H9 (cell line): ENCODE results near the gene MMRN1. TPM values are rescaled to one million over a fixed set of nuclear protein-coding genes. Genes with fewer than 3 reads are reported as not detected.

ENCODE experiments used
- DNase-seq: peaks from one replicate; pipeline ENCODE4 v3.0.0-alpha.2; 2017
- H2AFZ ChIP-seq: one replicate; pipeline ENCODE4 v1.6.1; 2013; ENCODE audit warnings: mild to moderate bottlenecking, low read length, control low read depth, moderate library complexity
- H2AK5ac ChIP-seq: 2 replicates; pipeline ENCODE4 v1.6.1; 2013; ENCODE audit warnings: low read length, control low read depth, mixed read lengths; ENCODE audit not compliant: insufficient read length
- H2BK120ac ChIP-seq: one replicate; pipeline ENCODE4 v1.6.1; 2013; ENCODE audit warnings: low read depth, mild to moderate bottlenecking, low read length, control low read depth, inconsistent platforms; ENCODE audit not compliant: poor library complexity, severe bottlenecking
- H2BK12ac ChIP-seq: 2 replicates; pipeline ENCODE4 v1.6.1; 2013; ENCODE audit warnings: low read length, control low read depth, mixed read lengths, low read depth; ENCODE audit not compliant: insufficient read length
- H2BK15ac ChIP-seq: 2 replicates; pipeline ENCODE4 v1.6.1; 2013; ENCODE audit warnings: low read depth, low read length, control low read depth
- H2BK20ac ChIP-seq: one replicate; pipeline ENCODE4 v1.6.1; 2013; ENCODE audit warnings: low read depth, mild to moderate bottlenecking, low read length, control low read depth, inconsistent platforms; ENCODE audit not compliant: poor library complexity, severe bottlenecking
- H2BK5ac ChIP-seq: 2 replicates; pipeline ENCODE4 v1.6.1; 2013; ENCODE audit warnings: low read length, control low read depth, mixed read lengths; ENCODE audit not compliant: insufficient read length
- H3K14ac ChIP-seq: 2 replicates; pipeline ENCODE4 v1.6.1; 2013; ENCODE audit warnings: low read length, control low read depth; ENCODE audit not compliant: insufficient read depth
- H3K18ac ChIP-seq: 2 replicates; pipeline ENCODE4 v1.6.1; 2013; ENCODE audit warnings: low read depth, mild to moderate bottlenecking, mixed read lengths, low read length, control low read depth; ENCODE audit not compliant: insufficient read length
- H3K23ac ChIP-seq: 2 replicates; pipeline ENCODE4 v1.6.1; 2013; ENCODE audit warnings: low read length, control low read depth, mixed read lengths, low read depth; ENCODE audit not compliant: insufficient read length
- H3K23me2 ChIP-seq: 2 replicates; pipeline ENCODE4 v1.6.1; 2013; ENCODE audit warnings: low read depth, mild to moderate bottlenecking, mixed read lengths, low read length, control low read depth; ENCODE audit not compliant: insufficient read length, poor library complexity, severe bottlenecking
- H3K27ac ChIP-seq: 2 replicates; pipeline ENCODE4 v1.5.1; 2013; ENCODE audit warnings: low read length, control low read depth, mixed read lengths, low read depth; ENCODE audit not compliant: insufficient read length
- H3K27me3 ChIP-seq: 2 replicates; pipeline ENCODE4 v1.6.1; 2013; ENCODE audit warnings: low read length, control low read depth, inconsistent platforms; ENCODE audit not compliant: insufficient read depth
- H3K4ac ChIP-seq: 2 replicates; pipeline ENCODE4 v1.6.1; 2013; ENCODE audit warnings: low read depth, mild to moderate bottlenecking, control low read depth, inconsistent platforms, low read length, moderate library complexity
- H3K4me1 ChIP-seq: 2 replicates; pipeline ENCODE4 v1.6.1; 2013; ENCODE audit warnings: low read length, control low read depth, inconsistent platforms; ENCODE audit not compliant: insufficient read depth
- H3K4me2 ChIP-seq: 2 replicates; pipeline ENCODE4 v1.6.1; 2013; ENCODE audit warnings: low read length, control low read depth, mixed read lengths; ENCODE audit not compliant: insufficient read length, insufficient read depth
- H3K56ac ChIP-seq: 2 replicates; pipeline ENCODE4 v1.6.1; 2013; ENCODE audit warnings: low read depth, mild to moderate bottlenecking, mixed read lengths, low read length, control low read depth; ENCODE audit not compliant: insufficient read length
- H3K79me1 ChIP-seq: 2 replicates; pipeline ENCODE4 v1.6.1; 2013; ENCODE audit warnings: low read depth, mild to moderate bottlenecking, moderate library complexity, low read length, control low read depth, inconsistent platforms; ENCODE audit not compliant: insufficient read depth, poor library complexity, severe bottlenecking
- H3K79me2 ChIP-seq: 2 replicates; pipeline ENCODE4 v1.6.1; 2013; ENCODE audit warnings: low read length, control low read depth, inconsistent platforms; ENCODE audit not compliant: insufficient read depth
- H3K9ac ChIP-seq: 2 replicates; pipeline ENCODE4 v1.6.1; 2013; ENCODE audit warnings: low read length, control low read depth, mixed read lengths; ENCODE audit not compliant: insufficient read length; ENCODE audit errors: extremely low read depth
- H3K9me3 ChIP-seq: one replicate; pipeline ENCODE4 v1.6.1; 2013; ENCODE audit warnings: low read depth, low read length, inconsistent platforms; ENCODE audit not compliant: control insufficient read depth
- H3T11ph ChIP-seq: one replicate; pipeline ENCODE4 v1.6.1; 2013; ENCODE audit warnings: mild to moderate bottlenecking, low read length, control low read depth, inconsistent platforms
- H4K20me1 ChIP-seq: one replicate; pipeline ENCODE4 v1.6.1; 2013; ENCODE audit not compliant: control insufficient read depth, insufficient read length, insufficient read depth
- H4K5ac ChIP-seq: 2 replicates; pipeline ENCODE4 v1.6.1; 2013; ENCODE audit warnings: low read depth, mild to moderate bottlenecking, mixed read lengths, low read length, control low read depth; ENCODE audit not compliant: insufficient read length
- H4K8ac ChIP-seq: replicated peaks from 2 replicates; pipeline ENCODE4 v1.6.1; 2013; ENCODE audit warnings: low read length, control low read depth, mixed read lengths, low read depth; ENCODE audit not compliant: insufficient read length
- H4K91ac ChIP-seq: 2 replicates; pipeline ENCODE4 v1.6.1; 2013; ENCODE audit warnings: low read depth, mild to moderate bottlenecking, moderate library complexity, mixed read lengths, low read length, control low read depth; ENCODE audit not compliant: insufficient read length
- H3K27ac Mint-ChIP-seq, 3 experiments: 2 replicates in 2 of 3; 3 replicates in 1 of 3; pipeline ENCODE4 v1.8.0; 2020 to 2021; ENCODE audit warnings: mixed read lengths in 3 of 3, mild to moderate bottlenecking in 1 of 3, moderate library complexity in 1 of 3
- H3K27me3 Mint-ChIP-seq: 2 replicates; pipeline ENCODE4 v1.8.0; 2021; ENCODE audit warnings: low read depth, mild to moderate bottlenecking, moderate library complexity, mixed read lengths
- H3K36me3 Mint-ChIP-seq, 3 experiments: 2 replicates in 2 of 3; 3 replicates in 1 of 3; pipeline ENCODE4 v1.8.0; 2020 to 2021; ENCODE audit warnings: low read depth in 3 of 3, mixed read lengths in 3 of 3; ENCODE audit not compliant: insufficient read depth in 1 of 3
- H3K4me1 Mint-ChIP-seq, 2 experiments: 2 replicates each; pipeline ENCODE4 v1.8.0; 2020; ENCODE audit warnings: mixed read lengths in 2 of 2
- H3K4me3 Mint-ChIP-seq, 2 experiments: 2 replicates in 1 of 2; 3 replicates in 1 of 2; pipeline ENCODE4 v1.8.0; 2020 to 2021; ENCODE audit warnings: mild to moderate bottlenecking in 2 of 2, mixed read lengths in 2 of 2, moderate library complexity in 1 of 2
- H3K9me3 Mint-ChIP-seq, 2 experiments: 2 replicates in 1 of 2; 3 replicates in 1 of 2; pipeline ENCODE4 v1.8.0; 2020; ENCODE audit warnings: mild to moderate bottlenecking in 2 of 2, mixed read lengths in 2 of 2, moderate library complexity in 1 of 2
- WGBS: extraction: QIAGEN DNeasy Blood & Tissue Kit; methylation state at CpG from one replicate; pipeline ENCODE4 v1.1.7; 2013; ENCODE audit warnings: missing lambda C conversion rate, low lambda C conversion rate, mixed read lengths; ENCODE audit not compliant: insufficient read length; ENCODE audit errors: extremely low coverage; 5-methylcytosine and 5-hydroxymethylcytosine counted together
- total RNA-seq: library from RNA; stranded (reverse); gene quantifications from 2 replicates; pipeline ENCODE4 v1.2.1, GENCODE V29; 2021
- TF ChIP-seq, protein P1 (sequence below): fragments of 200-600 bp; sonication (generic); conservative IDR thresholded peaks from 3 replicates; pipeline ENCODE4 v1.8.0; 2021; ENCODE audit warnings: antibody characterized with exemption, mild to moderate bottlenecking

The MMRN1 gene
- total RNA-seq, 1 experiment from 2014 or later, result not detected

DNA sequence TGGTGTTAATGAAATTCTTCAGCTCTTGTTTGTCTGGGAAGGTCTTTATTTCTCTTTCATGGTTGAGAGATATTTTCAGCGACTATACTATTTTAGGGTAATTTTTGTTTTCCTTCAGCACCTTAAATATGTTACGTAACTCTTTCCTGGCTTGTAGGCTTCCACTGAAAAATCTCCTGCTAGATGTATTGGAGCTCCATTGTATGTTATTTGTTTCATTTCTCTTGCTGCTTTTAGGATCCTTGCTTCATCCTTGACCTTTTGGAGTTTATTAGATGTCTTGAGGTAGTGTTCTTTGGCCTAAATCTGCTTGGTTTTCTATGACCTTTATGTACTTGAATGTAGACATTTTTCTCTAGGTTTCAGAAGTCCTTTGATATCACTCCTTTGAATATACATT lies 93.6 kb downstream of the MMRN1 start:
- Histone ChIP-seq H3K27ac (no peak overlapping the region), H4K91ac (no peak overlapping the region), H3K9ac (no peak overlapping the region), H3K56ac (no peak overlapping the region), H2BK15ac (no peak overlapping the region), H2BK5ac (no peak overlapping the region), H2AK5ac (no peak overlapping the region), H2AFZ (no peak overlapping the region), H3K23ac (no peak overlapping the region), H4K20me1 (no peaks in the 10 kb centered on the region), H3K4ac (no peak overlapping the region), H3K14ac (no peak overlapping the region), H3K9me3 (no peaks in the 10 kb centered on the region), H3T11ph (no peak overlapping the region), H3K18ac (no peak overlapping the region), H4K5ac (no peak overlapping the region), H2BK20ac (no peak overlapping the region), H3K23me2 (no peaks in the 10 kb centered on the region), H2BK120ac (no peak overlapping the region), H3K4me2 (no peak overlapping the region), H2BK12ac (no peak overlapping the region), H3K79me2 (no peaks in the 10 kb centered on the region), H4K8ac (no peak overlapping the region), H3K27me3 (no peaks in the 10 kb centered on the region), H3K4me1 (no peaks in the 10 kb centered on the region), H3K79me1 (no peaks in the 10 kb centered on the region)
- H3K36me3 Mint-ChIP-seq, result peaks cover 0 to 11% (median 2%) of the 10 kb centered on the region in 3 experiments; a peak in 3 of 7 replicates
- H3K9me3 Mint-ChIP-seq, result peaks cover 4 to 10% of the 10 kb centered on the region in 2 experiments; a peak in 3 of 5 replicates
- WGBS, result no CpG with 5 or more reads among the region's 2 CpGs
- H3K27me3 Mint-ChIP-seq, result no peaks in the 10 kb centered on the region
- DNase-seq, result no peak
- H3K27ac Mint-ChIP-seq, result no peak overlapping the region
- H3K4me1 Mint-ChIP-seq, result 0 out of 4 replicates have a peak, but pooled peaks cover under 1% of the 10 kb centered on the region in 2 experiments
- TF ChIP-seq, protein P1, sequence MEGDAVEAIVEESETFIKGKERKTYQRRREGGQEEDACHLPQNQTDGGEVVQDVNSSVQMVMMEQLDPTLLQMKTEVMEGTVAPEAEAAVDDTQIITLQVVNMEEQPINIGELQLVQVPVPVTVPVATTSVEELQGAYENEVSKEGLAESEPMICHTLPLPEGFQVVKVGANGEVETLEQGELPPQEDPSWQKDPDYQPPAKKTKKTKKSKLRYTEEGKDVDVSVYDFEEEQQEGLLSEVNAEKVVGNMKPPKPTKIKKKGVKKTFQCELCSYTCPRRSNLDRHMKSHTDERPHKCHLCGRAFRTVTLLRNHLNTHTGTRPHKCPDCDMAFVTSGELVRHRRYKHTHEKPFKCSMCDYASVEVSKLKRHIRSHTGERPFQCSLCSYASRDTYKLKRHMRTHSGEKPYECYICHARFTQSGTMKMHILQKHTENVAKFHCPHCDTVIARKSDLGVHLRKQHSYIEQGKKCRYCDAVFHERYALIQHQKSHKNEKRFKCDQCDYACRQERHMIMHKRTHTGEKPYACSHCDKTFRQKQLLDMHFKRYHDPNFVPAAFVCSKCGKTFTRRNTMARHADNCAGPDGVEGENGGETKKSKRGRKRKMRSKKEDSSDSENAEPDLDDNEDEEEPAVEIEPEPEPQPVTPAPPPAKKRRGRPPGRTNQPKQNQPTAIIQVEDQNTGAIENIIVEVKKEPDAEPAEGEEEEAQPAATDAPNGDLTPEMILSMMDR, result no peak
- H3K4me3 Mint-ChIP-seq, result no peak overlapping the region
